IPS-15b (cell line): ENCODE results near the gene INHBE.

Source experiments
- H3K27me3 ChIP-seq: one replicate; pipeline ENCODE4 v1.6.1; 2013; ENCODE audit warnings: low read length; ENCODE audit not compliant: control insufficient read depth, insufficient read depth
- H3K36me3 ChIP-seq: one replicate; pipeline ENCODE4 v1.6.1; 2013; ENCODE audit warnings: low read length; ENCODE audit not compliant: control insufficient read depth, insufficient read depth
- H3K4me1 ChIP-seq: one replicate; pipeline ENCODE4 v1.6.1; 2013; ENCODE audit warnings: mild to moderate bottlenecking, low read length; ENCODE audit not compliant: control insufficient read depth, insufficient read depth
- H3K4me3 ChIP-seq: one replicate; pipeline ENCODE4 v1.5.1; 2013; ENCODE audit warnings: low read depth, low read length
- H3K9ac ChIP-seq: one replicate; pipeline ENCODE4 v1.6.1; 2013; ENCODE audit warnings: low read depth, mild to moderate bottlenecking, low read length
- H3K9me3 ChIP-seq: one replicate; pipeline ENCODE4 v1.6.1; 2013; ENCODE audit warnings: mild to moderate bottlenecking, low read length; ENCODE audit not compliant: control insufficient read depth, insufficient read depth

INHBE gene

GRCh38 chr12:57444744-57445143 is 10.4 kb upstream of the INHBE start:
- H3K4me3 ChIP-seq: no peak overlapping the region
- no peaks in the 10 kb centered on the region for H3K4me1 ChIP-seq
- H3K36me3 ChIP-seq: no peaks in the 10 kb centered on the region
- H3K27me3 ChIP-seq: no peaks in the 10 kb centered on the region
- H3K9ac ChIP-seq: no peak overlapping the region
- H3K9me3 ChIP-seq: no peaks in the 10 kb centered on the region

DNA sequence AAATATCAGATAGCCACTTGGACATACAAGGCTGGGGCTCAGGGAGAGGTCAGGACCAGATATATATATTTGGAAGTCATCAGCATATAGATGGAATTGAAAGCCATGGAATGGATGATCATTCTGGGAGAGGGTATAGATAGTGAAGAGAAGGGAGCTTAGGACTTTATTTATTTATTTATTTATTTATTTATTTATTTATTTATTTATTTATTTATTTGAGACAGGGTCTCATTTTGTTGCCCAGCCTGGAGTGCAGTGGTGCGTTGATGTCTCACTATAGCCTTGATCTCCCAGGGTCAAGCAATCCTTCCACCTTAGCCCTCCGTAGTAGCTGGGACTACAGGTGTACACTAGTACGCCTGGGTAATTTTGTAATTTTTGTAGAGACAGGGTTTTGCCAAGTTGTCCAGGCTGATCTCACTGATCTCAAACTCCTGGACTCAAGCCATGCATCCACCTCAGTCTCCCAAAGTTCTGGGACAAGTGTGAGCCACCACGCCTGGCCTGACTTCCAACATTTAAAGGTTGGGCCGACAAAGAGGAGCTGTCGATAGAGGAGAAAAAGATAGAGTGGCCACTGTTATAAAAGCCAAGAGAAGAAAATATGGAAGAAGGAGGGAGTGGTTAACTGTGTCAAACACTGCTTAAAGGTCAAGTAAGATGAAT is 8.7 kb upstream of the INHBE start:
- Histone ChIP-seq H3K9me3 (no peaks in the 10 kb centered on the region), H3K4me3 (no peak overlapping the region), H3K36me3 (no peaks in the 10 kb centered on the region), H3K9ac (no peak overlapping the region), H3K27me3 (no peaks in the 10 kb centered on the region), H3K4me1 (no peaks in the 10 kb centered on the region)

- peaks cover 7% of the 10 kb centered on the region for H3K4me1 ChIP-seq
- H3K9ac ChIP-seq: no peak overlapping the region
- no peaks in the 10 kb centered on the region for H3K9me3 ChIP-seq
- H3K27me3 ChIP-seq: no peaks in the 10 kb centered on the region
- no peaks in the 10 kb centered on the region for H3K36me3 ChIP-seq
- no peak overlapping the region for H3K4me3 ChIP-seq
Observed at GRCh38 chr12:57448669-57449068, 6.4 kb upstream of the INHBE start.

GRCh38 chr12:57449375-57449774 is 5.7 kb upstream of the INHBE start:
- Histone ChIP-seq H3K9me3 (no peaks in the 10 kb centered on the region), H3K36me3 (no peaks in the 10 kb centered on the region), H3K9ac (no peak overlapping the region), H3K4me3 (no peak overlapping the region), H3K4me1 (peaks cover 7% of the 10 kb centered on the region), H3K27me3 (no peaks in the 10 kb centered on the region)

DNA sequence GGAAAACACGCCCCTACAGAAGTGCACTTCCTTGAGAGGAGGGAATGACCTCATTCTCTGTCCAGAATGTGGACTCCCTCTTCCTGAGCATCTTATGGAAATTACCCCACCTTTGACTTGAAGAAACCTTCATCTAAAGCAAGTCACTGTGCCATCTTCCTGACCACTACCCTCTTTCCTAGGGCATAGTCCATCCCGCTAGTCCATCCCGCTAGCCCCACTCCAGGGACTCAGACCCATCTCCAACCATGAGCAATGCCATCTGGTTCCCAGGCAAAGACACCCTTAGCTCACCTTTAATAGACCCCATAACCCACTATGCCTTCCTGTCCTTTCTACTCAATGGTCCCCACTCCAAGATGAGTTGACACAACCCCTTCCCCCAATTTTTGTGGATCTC is 5.0 kb upstream of the INHBE start:
- H3K4me1 ChIP-seq: peaks cover 11% of the 10 kb centered on the region
- H3K4me3 ChIP-seq: no peak overlapping the region
- H3K9me3 ChIP-seq: no peaks in the 10 kb centered on the region
- no peak overlapping the region for H3K9ac ChIP-seq
- H3K36me3 ChIP-seq: no peaks in the 10 kb centered on the region
- no peaks in the 10 kb centered on the region for H3K27me3 ChIP-seq

DNA sequence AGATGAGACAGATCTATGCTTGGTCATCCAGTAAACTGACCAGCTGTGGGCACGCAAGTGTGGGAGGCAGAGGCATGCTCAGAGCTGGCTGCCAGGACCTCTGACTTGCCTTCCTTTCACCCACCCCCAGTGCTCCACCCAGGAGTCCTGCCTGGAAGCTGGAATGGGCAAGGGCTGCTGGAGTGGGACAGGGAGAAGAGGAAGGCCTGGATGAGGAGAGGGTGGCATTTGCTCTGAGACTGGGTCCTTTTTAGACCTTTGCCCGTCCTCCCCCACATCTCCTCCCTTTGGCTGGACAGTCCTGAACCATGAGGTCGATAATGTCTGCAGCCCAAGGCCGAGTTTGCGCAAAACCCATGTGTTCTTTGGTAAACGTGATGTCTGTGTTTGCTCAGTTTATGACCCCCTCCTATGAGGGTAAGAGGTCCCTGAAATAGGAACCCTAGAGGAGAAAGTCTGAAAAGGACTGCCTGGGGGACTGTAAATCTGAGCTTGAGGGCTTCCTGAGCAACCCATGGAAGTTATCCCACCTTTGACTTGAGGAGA is 3.8 kb upstream of the INHBE start:
- Histone ChIP-seq H3K27me3 (no peaks in the 10 kb centered on the region), H3K36me3 (no peaks in the 10 kb centered on the region), H3K9me3 (no peaks in the 10 kb centered on the region), H3K4me1 (peaks cover 15% of the 10 kb centered on the region), H3K9ac (no peak overlapping the region), H3K4me3 (no peak overlapping the region)

DNA sequence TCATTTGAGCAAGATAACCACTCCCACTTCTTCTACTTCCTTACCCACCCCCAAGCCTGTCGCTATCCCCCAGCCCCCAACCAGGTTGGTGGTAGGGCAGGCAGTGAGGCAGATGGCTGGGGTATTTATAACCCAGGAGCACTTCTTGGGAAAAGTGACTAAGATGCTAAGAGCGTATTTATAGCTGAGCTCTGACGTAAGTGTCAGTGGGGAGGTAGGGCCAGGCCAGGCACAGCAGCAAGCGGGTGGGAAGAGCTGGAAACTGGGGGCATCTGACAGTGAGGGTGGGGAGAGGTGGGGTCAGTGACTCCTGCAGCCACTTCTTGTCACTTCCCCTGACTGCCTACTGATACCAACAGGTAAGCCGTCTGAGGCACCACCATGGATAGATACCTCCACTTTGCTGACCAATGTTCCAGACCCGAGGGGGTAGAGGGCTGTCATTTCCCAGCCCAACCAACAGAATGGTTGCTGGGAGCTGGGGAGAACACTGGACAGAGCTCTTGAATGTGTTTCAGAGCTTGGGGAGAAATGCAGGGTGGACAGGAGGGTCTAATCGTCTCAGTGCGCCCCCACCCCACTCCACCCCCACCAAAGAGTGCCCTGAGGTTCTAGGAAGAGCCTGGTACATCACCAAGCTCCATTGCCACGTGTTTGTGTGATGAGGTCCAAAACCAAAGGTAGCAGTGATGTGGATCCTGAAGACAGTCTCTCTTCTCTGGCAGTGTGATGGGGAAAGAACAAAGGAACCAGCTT is 2.7 kb upstream of the INHBE start:
- Histone ChIP-seq H3K9me3 (no peaks in the 10 kb centered on the region), H3K9ac (no peak overlapping the region), H3K27me3 (no peaks in the 10 kb centered on the region), H3K4me3 (peak overlapping the region; percentile 18), H3K36me3 (no peaks in the 10 kb centered on the region), H3K4me1 (peaks cover 15% of the 10 kb centered on the region)

DNA sequence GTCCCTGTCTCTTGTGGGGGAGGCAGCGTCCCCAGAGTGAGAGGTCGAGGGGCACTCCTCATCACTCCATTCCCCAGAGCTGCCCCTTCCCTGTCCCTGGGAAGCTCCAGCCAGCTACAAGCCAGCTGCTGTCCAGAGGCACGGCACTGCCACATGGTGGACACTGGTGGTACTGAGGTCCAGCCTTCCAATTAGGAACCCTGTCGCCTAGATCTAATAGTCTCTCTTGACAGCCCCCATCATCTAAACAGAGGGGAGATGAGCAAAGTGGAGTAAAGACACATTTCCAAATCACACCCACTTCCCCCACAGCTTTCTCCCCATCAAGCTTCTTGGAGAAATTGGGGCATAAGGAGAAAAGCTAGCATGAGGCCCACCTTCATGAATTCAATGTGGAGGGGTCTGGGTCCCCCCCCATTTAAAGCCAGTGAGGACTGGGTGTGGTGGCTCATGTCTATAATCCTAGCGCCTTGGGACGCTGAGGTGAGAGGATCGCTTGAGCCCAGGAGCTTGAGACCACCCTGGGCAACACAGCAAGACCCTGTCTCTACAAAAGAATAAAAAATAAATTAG is 2.1 kb upstream of the INHBE start:
- no peak overlapping the region for H3K9ac ChIP-seq
- H3K27me3 ChIP-seq: no peaks in the 10 kb centered on the region
- peaks cover 15% of the 10 kb centered on the region for H3K4me1 ChIP-seq
- H3K9me3 ChIP-seq: no peaks in the 10 kb centered on the region
- H3K4me3 ChIP-seq: peak overlapping the region; percentile 18
- no peaks in the 10 kb centered on the region for H3K36me3 ChIP-seq

GRCh38 chr12:57454213-57454565 is 918 bp upstream of the INHBE start:
- Histone ChIP-seq H3K36me3 (no peaks in the 10 kb centered on the region), H3K9ac (no peak overlapping the region), H3K9me3 (no peaks in the 10 kb centered on the region), H3K4me1 (peaks cover 22% of the 10 kb centered on the region), H3K27me3 (no peaks in the 10 kb centered on the region), H3K4me3 (no peak overlapping the region)

DNA sequence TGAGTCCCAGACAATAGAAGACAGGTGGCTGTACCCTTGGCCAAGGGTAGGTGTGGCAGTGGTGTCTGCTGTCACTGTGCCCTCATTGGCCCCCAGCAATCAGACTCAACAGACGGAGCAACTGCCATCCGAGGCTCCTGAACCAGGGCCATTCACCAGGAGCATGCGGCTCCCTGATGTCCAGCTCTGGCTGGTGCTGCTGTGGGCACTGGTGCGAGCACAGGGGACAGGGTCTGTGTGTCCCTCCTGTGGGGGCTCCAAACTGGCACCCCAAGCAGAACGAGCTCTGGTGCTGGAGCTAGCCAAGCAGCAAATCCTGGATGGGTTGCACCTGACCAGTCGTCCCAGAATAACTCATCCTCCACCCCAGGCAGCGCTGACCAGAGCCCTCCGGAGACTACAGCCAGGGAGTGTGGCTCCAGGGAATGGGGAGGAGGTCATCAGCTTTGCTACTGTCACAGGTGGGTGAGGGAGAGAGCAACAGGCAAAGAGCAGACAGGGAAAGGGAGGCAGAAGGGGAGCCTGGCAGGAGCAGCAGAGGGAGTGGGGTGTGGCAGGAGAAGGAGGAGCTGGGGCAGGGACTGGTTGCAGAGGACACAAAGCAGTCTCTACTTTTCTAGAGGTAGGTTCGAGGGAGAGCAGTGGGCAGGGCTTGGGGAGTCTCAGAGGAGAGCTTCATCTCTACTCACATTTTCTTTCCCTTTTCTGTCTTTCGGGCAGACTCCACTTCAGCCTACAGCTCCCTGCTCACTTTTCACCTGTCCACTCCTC is 452 bp downstream of the INHBE start:
- H3K4me3 ChIP-seq: peak overlapping the region; percentile 56
- H3K9ac ChIP-seq: no peak overlapping the region
- H3K9me3 ChIP-seq: no peaks in the 10 kb centered on the region
- H3K4me1 ChIP-seq: peaks cover 22% of the 10 kb centered on the region
- H3K36me3 ChIP-seq: no peaks in the 10 kb centered on the region
- H3K27me3 ChIP-seq: no peaks in the 10 kb centered on the region

GRCh38 chr12:57456145-57456700 is 1.1 kb downstream of the INHBE start:
- no peaks in the 10 kb centered on the region for H3K36me3 ChIP-seq
- H3K27me3 ChIP-seq: no peaks in the 10 kb centered on the region
- H3K4me1 ChIP-seq: peaks cover 22% of the 10 kb centered on the region
- no peak overlapping the region for H3K9ac ChIP-seq
- peak overlapping the region; percentile 56 for H3K4me3 ChIP-seq
- no peaks in the 10 kb centered on the region for H3K9me3 ChIP-seq
